Measurements from ENCODE around the gene HJURP.
"Not testable (repeated sequence)": the region's sequence is repeated elsewhere in the genome, so short reads cannot be mapped to it uniquely, and the experiment has no call there.

The HJURP gene

GRCh38 chr2:233854241-233854981, at the start of gene HJURP:
Gene HJURP (minus strand): TSS chr2:233854535. CDS start chr2:233854500, 35 bp downstream.
- peak; percentile 91 for DNase-seq

GRCh38 chr2:233901884-233902283, 47.5 kb upstream of the HJURP start:
- no peak for DNase-seq

GRCh38 chr2:233901367-233901766, 47.0 kb upstream of the HJURP start:
- no peak for DNase-seq

GRCh38 chr2:233896253-233896652, 41.9 kb upstream of the HJURP start:
- not testable (repeated sequence) for DNase-seq

GRCh38 chr2:233892793-233893192, 38.5 kb upstream of the HJURP start:
- no peak for DNase-seq

GRCh38 chr2:233882353-233882752, 28.0 kb upstream of the HJURP start:
- DNase-seq: no peak

GRCh38 chr2:233872125-233872524, 17.8 kb upstream of the HJURP start:
- DNase-seq: not testable (repeated sequence)

- DNase-seq: no peak
These were observed 17.1 kb upstream of the HJURP start for GRCh38 chr2:233871432-233871831.

- DNase-seq: peak; percentile 69
These were observed 13.7 kb upstream of the HJURP start, which contains the start of gene MSL3B for GRCh38 chr2:233867993-233868532. Gene MSL3B (minus strand): TSS chr2:233868386.

- no peak for DNase-seq
These were observed 12.1 kb upstream of the HJURP start for GRCh38 chr2:233866479-233866878.

- DNase-seq: no peak
These were observed 11.5 kb upstream of the HJURP start for GRCh38 chr2:233865838-233866237.

GRCh38 chr2:233862261-233862768, 8.0 kb upstream of the HJURP start:
- no peak for DNase-seq

GRCh38 chr2:233858331-233858730, 4.0 kb upstream of the HJURP start:
- DNase-seq: no peak

- peak; percentile 56 for DNase-seq
These were observed 3.3 kb upstream of the HJURP start for GRCh38 chr2:233857511-233858141.

- no peak for DNase-seq
These were observed 1.8 kb upstream of the HJURP start for GRCh38 chr2:233856184-233856583.

GRCh38 chr2:233855345-233855744, 1.0 kb upstream of the HJURP start:
- no peak for DNase-seq

GRCh38 chr2:233853883-233854240, 473 bp downstream of the HJURP start:
- DNase-seq: no peak

- DNase-seq: no peak
These were observed 982 bp downstream of the HJURP start for GRCh38 chr2:233853353-233853752.

- no peak for DNase-seq
These were observed 2.3 kb downstream of the HJURP start for GRCh38 chr2:233852056-233852455.

- DNase-seq: no peak
These were observed 3.2 kb downstream of the HJURP start for GRCh38 chr2:233851169-233851568.

GRCh38 chr2:233850745-233851144, 3.6 kb downstream of the HJURP start:
- no peak for DNase-seq

GRCh38 chr2:233849607-233850271, 4.6 kb downstream of the HJURP start:
- DNase-seq: no peak

GRCh38 chr2:233848276-233848675, 6.1 kb downstream of the HJURP start:
- no peak for DNase-seq
